Activated CD8-positive, alpha-beta memory T cell treated with anti-CD3 and anti-CD28 coated beads, Interleukin-2, amount 50 U/mL, for 48 hours (primary cell): ENCODE results near the gene ERG28.
"Not testable (repeated sequence)": the region's sequence is repeated elsewhere in the genome, so short reads cannot be mapped to it uniquely, and the experiment has no call there.

Source experiments
- DNase-seq: peaks from one replicate; pipeline ENCODE4 v3.0.0-alpha.2; 2020

Gene ERG28, protein sequence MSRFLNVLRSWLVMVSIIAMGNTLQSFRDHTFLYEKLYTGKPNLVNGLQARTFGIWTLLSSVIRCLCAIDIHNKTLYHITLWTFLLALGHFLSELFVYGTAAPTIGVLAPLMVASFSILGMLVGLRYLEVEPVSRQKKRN

DNA sequence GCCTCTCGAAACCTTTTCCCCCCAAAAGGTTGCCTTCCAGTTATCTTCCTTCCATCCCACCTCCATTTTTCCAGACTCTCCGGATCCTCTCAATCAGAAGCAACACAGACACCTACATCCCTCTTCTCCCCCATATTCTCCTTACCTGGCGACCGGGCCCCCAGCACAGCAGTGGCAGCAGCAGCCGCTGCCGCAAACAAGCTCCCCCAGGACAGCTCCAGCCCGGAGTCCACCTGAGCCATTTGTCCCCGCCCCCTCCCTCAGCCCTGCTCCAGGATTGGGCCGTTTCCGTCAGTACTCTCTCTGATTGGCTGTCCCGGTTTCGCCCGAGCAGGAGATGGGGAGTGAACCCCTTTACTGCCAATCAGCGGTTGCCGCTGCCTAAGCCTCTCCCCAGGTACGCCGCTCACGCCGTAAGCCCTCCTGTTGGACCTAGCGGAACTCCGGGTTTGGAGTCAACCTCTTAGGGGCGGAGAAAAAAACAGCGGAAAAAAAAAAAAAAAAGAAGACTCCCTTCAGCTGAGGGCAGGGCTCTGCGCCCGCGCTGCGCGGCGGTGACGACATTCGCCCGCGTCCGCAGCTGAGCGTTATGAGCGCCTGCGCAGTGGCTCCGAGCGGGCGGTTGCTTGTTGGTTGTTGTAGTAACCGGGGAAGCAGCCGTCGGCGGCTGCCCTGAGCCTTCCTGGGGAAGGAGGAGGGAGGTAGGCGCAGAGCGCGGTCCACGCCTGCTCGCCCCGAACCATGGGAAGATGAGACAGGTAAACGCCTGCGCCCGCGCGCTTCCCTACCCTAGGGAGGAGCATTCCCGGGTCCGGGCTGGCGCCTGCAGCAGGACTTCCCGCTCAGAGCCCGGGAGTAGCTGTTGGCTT is at the start of gene ERG28, which contains the start of gene TTLL5:
ERG28 (minus strand) TSS at position 247 of the 869 bp plus-strand sequence. CDS start 3,374 bp downstream, outside the sequence.
TTLL5 (plus strand) TSS at position 617 of the 869 bp plus-strand sequence. CDS start 1,904 bp downstream, outside the sequence.
- DNase-seq, result peak; percentile 97

DNA sequence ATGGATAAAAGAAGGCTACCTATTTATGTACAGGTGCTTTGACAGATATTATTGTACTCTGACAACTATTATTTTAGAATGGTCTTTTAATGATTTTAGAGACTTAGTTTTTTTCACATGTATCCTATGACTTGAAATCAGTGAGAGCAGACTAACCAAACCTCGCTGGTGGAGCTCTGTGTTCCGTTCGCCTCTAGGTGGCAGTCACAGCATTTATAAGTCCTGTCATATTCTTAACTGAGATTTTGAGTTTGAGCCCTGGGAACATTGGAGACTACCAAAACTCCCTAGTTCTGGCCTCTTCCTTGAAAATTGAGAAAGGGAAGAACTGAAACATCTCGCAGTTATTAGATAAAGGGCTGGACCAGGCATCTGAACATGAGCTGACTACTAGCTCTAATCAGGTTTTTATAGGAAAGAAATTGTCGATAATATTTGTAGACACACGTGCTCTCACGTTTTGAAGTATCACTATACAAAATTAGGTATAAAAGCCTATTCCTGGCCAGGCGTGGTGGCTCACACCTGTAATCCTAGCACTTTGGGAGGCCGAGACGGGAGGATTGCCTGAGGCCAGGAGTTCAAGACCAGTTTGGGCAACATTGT is 48.6 kb upstream of the ERG28 start:
- DNase-seq, result peak; percentile 56

DNA sequence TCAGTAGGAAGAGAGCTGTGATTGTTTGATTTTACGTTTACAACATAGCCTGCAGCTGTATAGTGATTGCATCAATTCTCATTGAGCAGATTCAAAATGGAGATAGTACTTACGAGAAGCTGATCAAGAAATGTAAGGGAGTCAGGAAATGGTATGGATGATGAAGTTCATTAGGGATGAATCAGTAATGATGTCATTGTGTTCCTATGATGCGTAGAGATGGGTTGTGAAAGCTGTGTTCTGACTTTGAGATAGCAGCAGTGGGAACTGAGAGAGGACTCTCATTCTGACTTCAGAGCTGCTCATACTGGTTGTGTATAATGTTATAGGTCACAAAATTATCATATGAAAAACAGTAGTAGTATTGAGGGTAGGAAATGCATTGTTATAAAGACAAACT is 44.3 kb upstream of the ERG28 start:
- no peak for DNase-seq

DNA sequence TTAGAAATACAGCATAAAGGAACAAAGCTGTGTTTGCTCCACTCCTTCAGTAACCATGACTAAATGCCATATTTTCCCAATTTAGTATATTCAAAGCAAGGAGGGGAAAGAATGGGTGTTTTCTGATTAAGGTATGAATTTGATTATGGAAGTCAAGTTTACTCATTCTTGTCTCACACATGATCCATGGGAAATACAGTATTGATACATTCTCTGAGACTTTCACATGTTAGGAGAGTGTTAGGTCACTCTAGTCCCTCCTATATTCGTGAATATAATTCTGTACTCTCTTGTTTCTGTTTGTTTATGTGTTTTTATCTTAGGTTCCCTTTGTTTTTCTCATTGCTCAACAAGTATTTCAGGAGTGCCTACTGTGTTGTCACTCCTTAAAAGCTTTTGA is 42.8 kb upstream of the ERG28 start:
- no peak for DNase-seq

DNA sequence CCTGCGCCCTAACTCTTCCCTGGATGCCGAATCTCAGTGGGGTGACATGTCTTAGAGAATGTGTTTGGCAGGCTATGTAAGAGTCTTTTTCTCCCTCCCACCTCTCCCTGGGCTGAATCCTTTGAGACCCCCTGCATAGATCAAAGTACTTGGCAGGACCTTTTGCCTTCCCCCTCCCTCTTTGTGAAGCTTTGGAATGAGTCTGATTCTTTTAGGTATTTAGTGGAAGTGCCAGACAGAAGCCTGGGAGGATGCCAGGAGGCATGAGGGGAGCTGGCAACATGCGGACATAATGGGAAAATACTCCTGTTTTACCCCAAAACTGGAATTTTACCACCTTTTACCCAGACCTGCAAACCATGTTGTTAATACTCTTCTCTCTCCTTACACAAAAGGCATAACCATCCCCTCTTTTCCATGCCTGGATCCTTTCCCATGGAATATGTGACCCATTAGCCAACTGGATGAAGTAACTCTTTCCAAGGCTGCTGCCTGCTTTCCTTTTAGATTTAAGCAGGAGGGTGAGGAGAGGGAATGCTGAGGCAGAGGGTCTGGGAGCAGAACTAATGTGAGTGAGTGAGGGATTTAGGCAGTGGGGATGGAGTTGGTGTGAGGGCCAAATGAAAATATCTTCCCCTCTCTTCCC is 42.1 kb upstream of the ERG28 start:
- no peak for DNase-seq

DNA sequence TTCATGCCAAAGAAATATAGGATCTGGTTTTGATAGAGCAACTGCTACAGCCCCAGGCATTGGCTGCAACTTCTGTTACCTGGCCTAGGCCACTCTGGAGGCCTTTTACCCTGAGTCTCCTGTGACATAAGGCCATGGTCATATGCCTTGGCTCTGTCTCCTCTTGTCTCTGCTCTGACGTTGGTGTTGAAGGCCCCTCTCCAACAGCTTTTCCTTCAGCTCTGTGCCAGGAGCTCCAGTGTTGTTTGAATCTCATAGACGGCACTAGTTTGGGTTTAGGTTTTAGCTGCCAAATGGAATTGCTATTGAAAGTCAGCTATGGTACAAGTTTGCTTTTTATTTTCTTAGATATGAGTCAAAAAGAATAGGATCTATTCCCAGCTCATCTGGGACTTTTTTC is 41.4 kb upstream of the ERG28 start:
- no peak for DNase-seq

DNA sequence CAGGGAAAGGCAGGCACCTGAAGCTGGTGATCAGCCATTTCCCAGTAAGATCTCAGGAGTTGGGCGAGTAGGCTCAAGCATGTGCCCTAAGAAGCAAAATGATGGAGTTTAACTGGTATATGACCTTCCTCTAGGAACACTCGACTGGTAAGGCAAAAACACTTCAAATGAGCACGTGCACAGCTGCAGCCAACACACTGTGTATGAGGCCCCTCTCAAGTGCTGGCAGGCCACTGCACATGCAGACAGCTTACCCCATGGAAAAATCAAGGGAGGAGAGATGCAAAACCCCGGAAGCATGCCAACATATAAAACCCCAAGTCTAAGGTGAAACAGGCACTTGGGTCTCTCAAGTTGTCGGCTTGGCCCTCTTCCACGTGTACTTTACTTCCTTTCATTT is 39.6 kb upstream of the ERG28 start:
- DNase-seq, result no peak

DNA sequence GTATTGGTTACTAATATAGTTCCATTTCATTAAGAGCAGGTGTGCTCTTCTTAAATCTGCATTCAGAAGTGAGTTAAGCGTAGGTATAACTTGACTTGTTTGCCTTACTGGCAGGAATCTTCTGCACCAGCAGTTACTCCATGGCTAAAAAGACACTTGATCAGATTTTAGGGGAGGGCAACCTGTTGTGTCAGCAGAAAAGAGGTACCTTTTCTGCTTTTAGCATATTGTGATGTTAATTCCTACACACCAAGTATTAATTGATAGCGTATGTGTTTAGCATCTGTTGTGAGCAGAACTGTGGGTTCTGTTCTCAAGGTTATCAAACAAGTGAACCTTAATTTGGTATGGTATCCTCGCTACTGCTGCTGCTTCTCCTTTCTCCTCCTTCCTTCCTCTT is 38.7 kb upstream of the ERG28 start:
- no peak for DNase-seq

DNA sequence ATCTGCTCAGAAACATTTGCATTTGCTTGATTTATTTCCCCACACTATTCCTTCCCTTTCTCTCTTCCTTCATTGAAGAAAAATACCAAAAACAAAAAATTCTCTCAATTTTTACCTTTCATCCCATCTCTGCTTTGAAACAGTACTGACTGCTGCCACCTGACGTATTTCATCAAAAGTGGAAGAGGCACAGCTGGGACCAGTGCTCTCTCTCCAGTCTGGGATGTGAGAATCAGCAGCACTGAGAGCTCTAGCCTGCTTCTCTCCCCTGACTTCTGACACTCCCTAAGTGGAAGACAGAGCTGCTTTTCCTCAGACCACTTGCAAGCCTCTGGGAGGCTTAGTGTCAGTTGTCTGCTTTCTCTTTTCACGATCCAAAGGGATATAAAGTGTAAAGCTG is 37.2 kb upstream of the ERG28 start:
- no peak for DNase-seq

DNA sequence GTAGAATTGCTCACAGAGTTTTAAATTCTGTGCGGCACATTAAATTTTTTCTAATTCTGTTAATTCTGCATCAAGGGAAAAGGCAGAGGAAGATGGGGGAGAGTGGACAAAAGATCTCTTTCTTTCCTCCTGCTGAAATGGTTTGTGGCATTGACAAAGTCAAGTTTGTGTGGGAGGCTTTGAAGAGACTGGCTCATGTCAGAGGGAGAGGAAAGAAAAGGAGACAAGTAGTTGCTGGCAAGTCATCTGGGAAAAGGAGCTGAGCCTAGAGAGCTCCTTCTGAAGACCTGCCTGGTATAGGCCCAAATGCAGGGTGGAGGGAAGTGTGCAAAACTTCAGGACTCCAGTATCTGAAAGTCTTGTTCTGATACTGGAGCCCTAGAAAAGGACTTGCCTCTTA is 36.7 kb upstream of the ERG28 start:
- no peak for DNase-seq

DNA sequence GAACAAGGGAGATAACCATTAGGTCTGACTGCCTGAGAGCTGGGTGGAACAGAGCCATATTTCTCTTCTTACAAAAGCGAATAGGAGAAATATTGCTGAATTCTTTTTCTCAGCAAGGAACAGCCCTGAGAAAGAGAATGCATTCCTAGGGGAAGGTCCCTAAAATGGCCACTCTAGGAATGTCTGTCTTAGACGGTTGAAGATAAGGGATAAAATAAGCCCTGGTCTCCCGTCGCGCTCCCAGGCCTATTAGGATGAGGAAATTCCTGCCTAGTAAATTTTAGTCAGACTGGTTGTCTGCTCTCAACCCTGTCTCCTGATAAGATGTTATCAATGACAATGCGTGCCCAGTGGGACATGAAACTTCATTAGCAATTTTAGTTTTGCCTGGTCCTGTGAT is 34.3 kb upstream of the ERG28 start:
- DNase-seq, result not testable (repeated sequence)

DNA sequence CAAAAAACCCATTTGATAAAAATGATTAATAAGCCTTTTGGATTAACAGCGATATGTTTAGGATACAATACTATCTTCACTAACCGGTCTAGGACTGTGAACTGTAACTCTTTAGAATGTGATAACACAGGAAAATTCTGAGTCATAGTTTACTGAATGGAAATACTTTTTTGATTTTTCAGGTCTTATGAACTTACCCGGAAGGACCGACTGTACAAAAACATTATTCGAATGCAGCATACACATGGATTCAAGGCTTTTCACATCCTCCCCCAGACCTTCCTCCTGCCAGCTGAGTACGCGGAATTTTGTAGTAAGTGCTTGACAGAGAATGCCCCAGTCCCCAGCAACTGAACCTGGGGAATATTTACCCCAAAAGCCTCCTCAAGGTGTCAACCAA is 29.3 kb upstream of the ERG28 start:
- no peak for DNase-seq

DNA sequence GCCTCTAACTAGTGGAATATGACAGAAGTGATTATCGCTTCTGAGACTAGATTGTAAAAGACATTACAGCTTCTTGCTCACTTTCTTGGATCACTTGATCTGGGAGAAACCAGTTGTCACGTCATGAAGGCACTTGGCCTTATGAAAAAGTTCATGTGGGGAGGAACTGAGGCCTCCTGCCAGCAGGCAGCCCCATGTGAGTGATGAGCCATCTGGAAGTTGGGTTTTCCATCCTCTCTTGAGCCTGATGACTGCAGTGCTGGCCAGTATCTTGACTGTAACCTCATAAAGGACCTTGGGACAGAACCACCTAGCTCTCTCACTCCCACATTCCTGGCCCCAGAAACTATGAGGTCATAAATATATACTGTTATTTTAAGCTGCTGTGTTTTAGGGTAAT is 28.3 kb upstream of the ERG28 start:
- DNase-seq, result no peak

DNA sequence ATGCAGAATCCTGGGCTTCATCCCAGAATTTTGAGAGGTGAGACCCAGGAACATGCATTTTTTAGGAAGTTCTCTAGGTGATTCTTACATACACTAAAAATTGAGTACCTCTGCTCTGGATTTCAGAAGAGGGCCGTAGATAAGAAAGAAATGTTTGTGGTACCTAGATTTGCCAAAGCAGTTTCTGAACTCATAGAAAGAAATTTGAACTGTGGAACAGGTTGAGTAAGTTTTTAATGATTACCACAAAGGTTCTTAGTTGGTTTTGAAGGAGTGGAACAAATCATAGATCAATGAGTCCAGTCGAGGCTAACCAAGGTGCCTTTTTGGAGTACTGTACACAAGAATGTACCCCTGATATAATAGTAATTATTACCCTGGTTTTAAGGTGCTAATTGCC is 25.2 kb upstream of the ERG28 start:
- DNase-seq, result no peak

DNA sequence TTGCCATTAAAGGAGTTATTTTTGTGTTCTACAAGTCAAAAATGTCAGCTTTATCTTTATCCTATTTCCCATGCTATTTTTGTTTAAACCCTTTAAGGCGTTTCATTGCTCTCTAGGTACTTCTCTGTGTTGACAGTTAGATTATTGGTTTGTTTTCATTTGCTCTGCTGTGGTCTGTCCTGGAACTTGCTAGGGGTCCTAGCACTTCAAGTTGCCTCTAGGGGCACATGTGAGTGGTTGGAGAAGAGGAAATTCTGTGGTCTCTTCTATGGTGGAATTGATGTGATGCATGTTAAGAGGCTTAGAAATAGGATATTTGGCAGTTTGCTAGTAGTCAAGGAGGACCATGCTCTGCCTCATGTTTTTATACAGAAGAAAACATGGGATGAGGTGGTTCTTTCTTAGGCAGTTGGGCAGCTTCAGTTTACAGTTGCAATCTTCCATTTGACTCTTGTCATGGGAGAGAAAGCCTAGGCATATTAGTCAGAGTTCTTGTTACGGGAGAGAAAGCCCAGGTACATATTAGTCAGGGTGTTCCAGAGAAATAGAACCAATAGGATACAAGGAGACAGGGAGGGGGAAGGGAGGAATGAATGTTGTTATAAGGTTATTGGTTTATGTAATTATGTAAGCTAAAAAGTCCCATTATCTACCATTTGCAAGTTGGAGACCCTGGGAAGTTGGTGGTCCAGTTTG is 14.7 kb upstream of the ERG28 start:
- DNase-seq, result no peak

DNA sequence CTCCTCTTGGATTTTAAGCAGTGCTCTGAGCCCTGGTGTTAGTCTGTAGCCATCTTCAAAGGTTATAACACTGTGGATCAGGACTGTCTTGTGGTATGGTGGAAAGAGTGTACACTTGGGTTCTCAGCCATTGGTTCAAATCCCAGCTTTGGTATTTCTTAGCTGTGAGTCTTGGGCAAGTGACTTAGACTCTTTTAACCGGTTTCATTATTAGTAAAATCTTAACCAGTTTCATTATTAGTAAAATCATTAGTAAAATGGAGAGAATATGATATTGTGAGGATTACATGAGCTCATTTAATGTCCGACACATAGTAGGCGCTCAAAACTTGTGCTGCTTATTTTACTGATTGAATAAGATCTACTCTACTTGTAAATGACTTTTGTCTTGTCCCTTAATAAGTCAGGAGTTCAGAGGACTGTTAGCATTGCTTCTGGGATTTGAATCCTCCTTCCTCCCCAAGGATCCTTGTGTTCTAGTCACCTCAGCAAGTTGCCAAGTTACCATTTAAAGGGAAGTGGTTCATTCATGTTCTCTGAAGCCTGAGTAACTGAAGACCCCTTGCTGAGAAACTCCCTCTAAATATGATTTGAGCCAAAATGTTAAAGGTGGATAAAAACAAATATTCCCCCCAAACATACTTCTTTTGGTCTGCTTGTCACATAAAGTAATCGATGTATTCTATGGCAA is 12.8 kb upstream of the ERG28 start:
- DNase-seq, result no peak

DNA sequence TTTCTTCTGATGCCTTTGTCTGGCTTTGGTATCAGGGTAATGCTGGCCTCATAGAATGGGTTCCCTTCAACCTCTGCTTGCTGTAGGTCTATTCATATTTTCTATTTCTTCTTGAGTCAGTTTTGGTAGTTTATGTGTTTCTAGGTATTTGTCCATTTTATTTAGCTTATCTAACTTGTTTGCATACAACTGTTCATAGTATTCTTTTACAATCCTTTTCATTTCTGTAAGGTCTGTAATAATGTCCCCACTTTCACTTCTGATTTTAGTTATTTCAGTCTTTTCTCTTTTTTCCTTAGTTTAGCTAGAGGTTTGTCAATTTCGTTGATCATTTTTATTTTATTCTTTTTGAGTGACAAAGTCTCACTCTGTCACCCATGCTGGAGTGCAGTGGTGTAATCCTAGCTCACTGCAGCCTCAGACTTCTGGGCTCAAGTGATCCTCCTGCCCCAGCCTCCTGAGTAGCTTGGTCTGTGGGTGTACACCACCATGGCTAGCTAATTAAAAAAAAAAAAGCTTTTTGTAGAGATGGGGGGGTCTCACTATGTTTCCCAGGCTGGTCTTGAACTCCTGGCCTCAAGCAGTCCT is 12.0 kb upstream of the ERG28 start:
- DNase-seq, result no peak

DNA sequence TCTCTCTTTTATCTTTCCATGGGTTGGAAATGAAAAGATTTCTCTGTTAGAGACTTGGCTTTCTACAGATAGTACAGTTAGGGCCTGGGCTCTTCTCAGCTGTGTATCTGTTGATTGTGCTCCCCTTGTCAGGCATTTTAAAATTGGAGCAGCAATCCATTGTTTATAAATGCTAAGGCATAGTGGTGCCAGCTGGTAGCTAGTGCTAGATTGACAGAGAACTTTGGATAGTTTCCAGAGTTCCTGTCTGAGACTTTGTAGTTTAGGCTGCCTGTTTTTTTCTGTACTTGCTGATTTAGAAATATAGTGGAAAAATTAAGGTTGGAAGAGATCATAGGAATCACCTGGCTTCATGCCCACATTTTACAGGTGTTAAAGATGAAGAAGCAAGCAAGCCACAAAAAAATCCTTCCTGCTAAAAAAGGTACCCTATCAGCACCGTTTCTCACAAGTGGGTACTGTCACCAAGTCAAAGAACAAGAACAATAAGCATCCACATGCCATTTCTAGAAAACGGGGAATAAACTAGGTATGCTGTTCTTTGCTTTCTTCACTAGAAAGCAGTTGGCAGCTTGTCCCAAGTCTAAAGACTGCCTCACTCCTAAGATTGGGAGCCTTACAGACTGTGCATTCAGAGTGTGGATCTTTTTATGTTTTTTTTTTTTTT is 6.6 kb upstream of the ERG28 start:
- DNase-seq, result no peak

DNA sequence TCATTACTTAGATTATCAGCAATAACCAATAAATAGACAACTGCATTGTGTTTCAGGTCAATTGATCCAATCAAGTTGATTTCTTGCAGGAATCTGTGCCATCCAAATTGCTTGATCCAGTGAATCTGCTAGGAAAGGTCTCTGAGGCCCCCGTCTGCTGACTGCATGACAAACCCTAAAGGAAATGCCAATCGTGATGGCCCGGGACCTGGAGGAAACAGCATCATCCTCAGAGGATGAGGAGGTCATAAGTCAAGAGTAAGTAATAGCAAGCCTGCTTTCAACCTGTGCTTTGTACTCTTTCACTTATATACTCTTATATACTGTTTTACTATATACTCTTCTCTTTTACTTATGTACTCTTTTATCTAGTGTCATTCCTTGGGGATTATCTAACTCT is 2.3 kb upstream of the ERG28 start:
- no peak for DNase-seq

DNA sequence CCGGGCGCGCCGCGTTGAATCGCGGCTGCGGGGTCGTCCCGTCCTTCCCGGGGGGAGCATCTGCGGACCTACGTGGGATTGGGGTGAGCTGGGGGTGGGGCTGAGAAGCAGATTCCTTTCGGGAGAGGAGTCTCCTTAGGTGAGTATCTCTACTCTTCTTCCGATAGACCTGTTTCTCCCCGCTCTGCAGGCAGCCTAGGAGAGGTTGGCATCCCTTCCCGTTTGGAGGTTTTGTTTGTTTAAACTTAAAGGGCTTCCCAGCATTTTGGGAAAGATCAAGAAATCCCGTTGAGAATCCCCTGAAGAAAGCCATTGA is 781 bp upstream of the ERG28 start:
- DNase-seq, result no peak

DNA sequence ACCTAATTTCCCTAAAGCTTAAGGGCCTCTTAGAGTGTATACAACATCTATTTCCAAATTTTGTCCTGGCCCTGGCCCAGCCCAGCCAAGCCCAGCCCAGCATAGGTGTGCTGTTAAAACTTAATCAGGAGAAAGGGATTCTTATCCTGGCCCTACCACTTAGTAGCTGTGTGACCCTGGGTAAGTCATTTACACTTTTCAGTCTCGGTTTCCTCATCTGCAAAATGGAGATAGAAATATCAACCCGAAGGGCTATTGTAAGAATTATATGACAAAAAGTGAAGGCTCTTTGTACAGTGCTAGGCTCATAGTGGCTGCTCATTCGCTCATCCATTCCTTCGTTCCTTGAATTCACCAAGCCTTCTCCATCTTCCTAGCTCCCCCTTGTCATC is 442 bp downstream of the ERG28 start:
- no peak for DNase-seq

DNA sequence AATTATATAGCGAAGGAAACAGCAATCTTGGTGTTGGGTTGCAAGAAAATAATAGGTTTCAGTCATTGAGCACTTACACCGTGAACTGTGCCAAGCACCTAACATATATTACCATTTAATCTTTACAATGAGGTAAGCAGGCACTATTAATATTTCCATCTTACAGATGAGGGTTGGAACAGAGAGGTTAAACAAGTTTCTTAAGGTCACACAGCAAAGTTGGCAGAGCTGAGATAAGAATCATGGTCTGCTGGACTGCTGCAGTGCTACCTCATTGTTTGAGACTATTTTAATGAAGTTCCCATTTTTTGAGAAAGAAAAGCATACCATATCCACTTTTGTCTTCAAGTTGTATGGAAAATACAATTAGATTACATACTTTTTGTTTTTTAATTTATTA is 1.7 kb downstream of the ERG28 start:
- no peak for DNase-seq
